Measurements from ENCODE around the gene IL17F.
"Not testable (repeated sequence)": the region's sequence is repeated elsewhere in the genome, so short reads cannot be mapped to it uniquely, and the experiment has no call there.

The IL17F gene

GRCh38 chr6:52245425-52245824 is 1.1 kb upstream of the IL17F start:
- no peak for DNase-seq (ENCODE audit: low read depth, low spot score)

- DNase-seq (ENCODE audit: low read depth, low spot score), result no peak
Measured at GRCh38 chr6:52243282-52243893, 912 bp downstream of the IL17F start.

- no peak for DNase-seq (ENCODE audit: low read depth, low spot score)
Measured at GRCh38 chr6:52241819-52242218, 2.5 kb downstream of the IL17F start.

GRCh38 chr6:52233975-52234823 is 10.1 kb downstream of the IL17F start:
- DNase-seq (ENCODE audit: low read depth, low spot score), result no peak

GRCh38 chr6:52233005-52233404 is 11.3 kb downstream of the IL17F start:
- no peak for DNase-seq (ENCODE audit: low read depth, low spot score)

- DNase-seq (ENCODE audit: low read depth, low spot score), result no peak
Measured at GRCh38 chr6:52231406-52232127, 12.7 kb downstream of the IL17F start.

- DNase-seq (ENCODE audit: low read depth, low spot score), result no peak
Measured at GRCh38 chr6:52230685-52231084, 13.6 kb downstream of the IL17F start.

- DNase-seq (ENCODE audit: low read depth, low spot score), result no peak
Measured at GRCh38 chr6:52227495-52227894, 16.8 kb downstream of the IL17F start.

- no peak for DNase-seq (ENCODE audit: low read depth, low spot score)
Measured at GRCh38 chr6:52221302-52221701, 23.0 kb downstream of the IL17F start.

GRCh38 chr6:52217761-52218160 is 26.5 kb downstream of the IL17F start:
- no peak for DNase-seq (ENCODE audit: low read depth, low spot score)

GRCh38 chr6:52216932-52217575 is 27.2 kb downstream of the IL17F start:
- no peak for DNase-seq (ENCODE audit: low read depth, low spot score)

GRCh38 chr6:52215787-52216186 is 28.5 kb downstream of the IL17F start:
- no peak for DNase-seq (ENCODE audit: low read depth, low spot score)

- DNase-seq (ENCODE audit: low read depth, low spot score), result no peak
Measured at GRCh38 chr6:52213127-52213526, 31.2 kb downstream of the IL17F start.

GRCh38 chr6:52210227-52210626 is 34.1 kb downstream of the IL17F start:
- DNase-seq (ENCODE audit: low read depth, low spot score), result no peak

- DNase-seq (ENCODE audit: low read depth, low spot score), result no peak
Measured at GRCh38 chr6:52209770-52210169, 34.5 kb downstream of the IL17F start.

GRCh38 chr6:52208612-52209011 is 35.7 kb downstream of the IL17F start:
- no peak for DNase-seq (ENCODE audit: low read depth, low spot score)

- DNase-seq (ENCODE audit: low read depth, low spot score), result no peak
Measured at GRCh38 chr6:52207066-52207465, 37.2 kb downstream of the IL17F start.

- DNase-seq (ENCODE audit: low read depth, low spot score), result no peak
Measured at GRCh38 chr6:52201493-52201892, 42.8 kb downstream of the IL17F start.

- no peak for DNase-seq (ENCODE audit: low read depth, low spot score)
Measured at GRCh38 chr6:52201046-52201445, 43.3 kb downstream of the IL17F start.

GRCh38 chr6:52200088-52200487 is 44.2 kb downstream of the IL17F start:
- not testable (repeated sequence) for DNase-seq (ENCODE audit: low read depth, low spot score)

GRCh38 chr6:52195886-52196285 is 48.4 kb downstream of the IL17F start:
- no peak for DNase-seq (ENCODE audit: low read depth, low spot score)

GRCh38 chr6:52191824-52192223 is 52.5 kb downstream of the IL17F start:
- no peak for DNase-seq (ENCODE audit: low read depth, low spot score)

Data from smooth muscle cell of the brain vasculature (primary cell).